GM23338 (cell line): ENCODE data around the gene SH3TC1.

ENCODE experiments used
- CREB1 ChIP-seq: fragments of 250-450 bp; sonication (Bioruptor Pico); IDR thresholded peaks from 2 replicates; pipeline ENCODE4 v1.5.0; 2020; ENCODE audit warnings: low read depth, mild to moderate bottlenecking, moderate library complexity
- EZH2 ChIP-seq: fragments of 200-600 bp; sonication (generic); IDR thresholded peaks from one replicate; pipeline ENCODE4 v1.8.0; 2017; ENCODE audit warnings: antibody characterized with exemption, mild to moderate bottlenecking, low read depth; ENCODE audit not compliant: unreplicated experiment
- EZH2phosphoT487 ChIP-seq: fragments of 200-600 bp; sonication (generic); IDR thresholded peaks from one replicate; pipeline ENCODE4 v1.8.1; 2018; ENCODE audit warnings: antibody characterized with exemption; ENCODE audit not compliant: unreplicated experiment
- JUNB ChIP-seq: IDR thresholded peaks from one replicate; pipeline ENCODE4 v1.6.1; 2016; ENCODE audit warnings: antibody characterized with exemption; ENCODE audit not compliant: unreplicated experiment
- POLR2AphosphoS5 ChIP-seq: IDR thresholded peaks from 2 replicates; pipeline ENCODE4 v1.6.1; 2016; ENCODE audit warnings: antibody characterized with exemption, low read depth
- ZNF114 ChIP-seq: fragments of 250-450 bp; sonication (Bioruptor Pico); IDR thresholded peaks from 2 replicates; pipeline ENCODE4 v1.5.0; 2020; ENCODE audit warnings: mild to moderate bottlenecking, moderate library complexity
- ZNF331 ChIP-seq: fragments of 250-450 bp; sonication (Bioruptor Pico); IDR thresholded peaks from 2 replicates; pipeline ENCODE4 v1.5.0; 2020; ENCODE audit warnings: low read depth, mild to moderate bottlenecking, moderate library complexity
- TF ChIP-seq, protein P1 (sequence below), 2 experiments: fragments of 200-600 bp in 1 of 2; sonication (generic) in 1 of 2; conservative IDR thresholded peaks; 2 replicates each; pipeline versions ENCODE4 v1.5.1 to v1.6.1; 2016 to 2017; ENCODE audit warnings: antibody characterized with exemption in 2 of 2, low read depth in 2 of 2, mild to moderate bottlenecking in 2 of 2, moderate library complexity in 1 of 2
- TF ChIP-seq, protein P2 (sequence below): IDR thresholded peaks from one replicate; pipeline ENCODE4 v1.6.1; 2018; ENCODE audit warnings: antibody characterized with exemption; ENCODE audit not compliant: unreplicated experiment

DNA sequence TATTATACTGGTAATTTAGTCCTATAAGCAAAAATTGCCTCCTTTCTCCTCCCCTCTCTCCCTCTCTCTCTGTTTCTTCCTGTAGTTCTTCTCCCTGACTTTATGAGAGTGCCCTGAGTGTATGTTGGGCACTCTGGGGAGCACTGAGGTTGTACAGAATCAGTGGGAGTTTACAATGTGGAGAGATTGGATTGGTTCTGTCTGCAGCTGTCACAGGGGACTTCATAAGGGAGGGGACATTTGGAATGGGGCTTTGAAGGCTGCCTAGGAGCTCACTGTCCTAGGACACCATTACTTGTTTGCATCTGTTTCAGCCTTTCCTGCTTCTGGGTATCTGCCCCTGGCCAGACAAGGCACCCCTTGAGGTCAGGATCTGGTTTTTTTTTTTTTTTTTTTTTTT, 22.9 kb downstream of the SH3TC1 start:
- TF ChIP-seq, protein P1, sequence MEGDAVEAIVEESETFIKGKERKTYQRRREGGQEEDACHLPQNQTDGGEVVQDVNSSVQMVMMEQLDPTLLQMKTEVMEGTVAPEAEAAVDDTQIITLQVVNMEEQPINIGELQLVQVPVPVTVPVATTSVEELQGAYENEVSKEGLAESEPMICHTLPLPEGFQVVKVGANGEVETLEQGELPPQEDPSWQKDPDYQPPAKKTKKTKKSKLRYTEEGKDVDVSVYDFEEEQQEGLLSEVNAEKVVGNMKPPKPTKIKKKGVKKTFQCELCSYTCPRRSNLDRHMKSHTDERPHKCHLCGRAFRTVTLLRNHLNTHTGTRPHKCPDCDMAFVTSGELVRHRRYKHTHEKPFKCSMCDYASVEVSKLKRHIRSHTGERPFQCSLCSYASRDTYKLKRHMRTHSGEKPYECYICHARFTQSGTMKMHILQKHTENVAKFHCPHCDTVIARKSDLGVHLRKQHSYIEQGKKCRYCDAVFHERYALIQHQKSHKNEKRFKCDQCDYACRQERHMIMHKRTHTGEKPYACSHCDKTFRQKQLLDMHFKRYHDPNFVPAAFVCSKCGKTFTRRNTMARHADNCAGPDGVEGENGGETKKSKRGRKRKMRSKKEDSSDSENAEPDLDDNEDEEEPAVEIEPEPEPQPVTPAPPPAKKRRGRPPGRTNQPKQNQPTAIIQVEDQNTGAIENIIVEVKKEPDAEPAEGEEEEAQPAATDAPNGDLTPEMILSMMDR (conservative IDR thresholded peaks at IDR 0.05; ENCODE audit: low read depth in 2 of 2): no peak
- TF ChIP-seq EZH2 (no peak), POLR2AphosphoS5 (no peak), JUNB (no peak), EZH2phosphoT487 (no peak), CREB1 (CRISPR knock-in tag) (no peak), ZNF114 (CRISPR knock-in tag) (no peak), ZNF331 (no peak)
- TF ChIP-seq, protein P2, sequence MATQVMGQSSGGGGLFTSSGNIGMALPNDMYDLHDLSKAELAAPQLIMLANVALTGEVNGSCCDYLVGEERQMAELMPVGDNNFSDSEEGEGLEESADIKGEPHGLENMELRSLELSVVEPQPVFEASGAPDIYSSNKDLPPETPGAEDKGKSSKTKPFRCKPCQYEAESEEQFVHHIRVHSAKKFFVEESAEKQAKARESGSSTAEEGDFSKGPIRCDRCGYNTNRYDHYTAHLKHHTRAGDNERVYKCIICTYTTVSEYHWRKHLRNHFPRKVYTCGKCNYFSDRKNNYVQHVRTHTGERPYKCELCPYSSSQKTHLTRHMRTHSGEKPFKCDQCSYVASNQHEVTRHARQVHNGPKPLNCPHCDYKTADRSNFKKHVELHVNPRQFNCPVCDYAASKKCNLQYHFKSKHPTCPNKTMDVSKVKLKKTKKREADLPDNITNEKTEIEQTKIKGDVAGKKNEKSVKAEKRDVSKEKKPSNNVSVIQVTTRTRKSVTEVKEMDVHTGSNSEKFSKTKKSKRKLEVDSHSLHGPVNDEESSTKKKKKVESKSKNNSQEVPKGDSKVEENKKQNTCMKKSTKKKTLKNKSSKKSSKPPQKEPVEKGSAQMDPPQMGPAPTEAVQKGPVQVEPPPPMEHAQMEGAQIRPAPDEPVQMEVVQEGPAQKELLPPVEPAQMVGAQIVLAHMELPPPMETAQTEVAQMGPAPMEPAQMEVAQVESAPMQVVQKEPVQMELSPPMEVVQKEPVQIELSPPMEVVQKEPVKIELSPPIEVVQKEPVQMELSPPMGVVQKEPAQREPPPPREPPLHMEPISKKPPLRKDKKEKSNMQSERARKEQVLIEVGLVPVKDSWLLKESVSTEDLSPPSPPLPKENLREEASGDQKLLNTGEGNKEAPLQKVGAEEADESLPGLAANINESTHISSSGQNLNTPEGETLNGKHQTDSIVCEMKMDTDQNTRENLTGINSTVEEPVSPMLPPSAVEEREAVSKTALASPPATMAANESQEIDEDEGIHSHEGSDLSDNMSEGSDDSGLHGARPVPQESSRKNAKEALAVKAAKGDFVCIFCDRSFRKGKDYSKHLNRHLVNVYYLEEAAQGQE: no peak
